DOHH2 (cell line): Measurements from ENCODE around the gene CD96.

Experiments
- CTCF ChIP-seq: fragments of 200-600 bp; sonication (generic); IDR thresholded peaks from one replicate; pipeline ENCODE4 v1.5.1; 2014; ENCODE audit warnings: antibody characterized with exemption, mild to moderate bottlenecking, low read depth, low read length; ENCODE audit not compliant: poor library complexity, severe bottlenecking
- EZH2phosphoT487 ChIP-seq: fragments of 200-600 bp; sonication (generic); IDR thresholded peaks from 2 replicates; pipeline ENCODE4 v1.6.1; 2017; ENCODE audit warnings: borderline replicate concordance, mild to moderate bottlenecking, antibody characterized with exemption, low read length, moderate library complexity, mixed read lengths

- TF ChIP-seq CTCF (no peak), EZH2phosphoT487 (no peak)
Observed at GRCh38 chr3:111618945-111619344, 76.9 kb downstream of the CD96 start.
